Glomerular endothelial cell (primary cell): ENCODE results near the gene MNT. TPM values are rescaled to one million over a fixed set of nuclear protein-coding genes. Genes with fewer than 3 reads are reported as not detected.

Source experiments
- DNase-seq: peaks from one replicate; pipeline ENCODE4 v3.0.0-alpha.2; 2011; ENCODE audit warnings: low read depth, low spot score; ENCODE audit errors: extremely low read depth
- total RNA-seq: library from RNA; depleted of rRNA; stranded (reverse); fragments of >200 nt; gene quantifications from 2 replicates; pipeline ENCODE4 v1.2.3, GENCODE V29; 2015

MNT gene
- total RNA-seq, 1 donor from 2014 or later = 15.1 TPM

DNA sequence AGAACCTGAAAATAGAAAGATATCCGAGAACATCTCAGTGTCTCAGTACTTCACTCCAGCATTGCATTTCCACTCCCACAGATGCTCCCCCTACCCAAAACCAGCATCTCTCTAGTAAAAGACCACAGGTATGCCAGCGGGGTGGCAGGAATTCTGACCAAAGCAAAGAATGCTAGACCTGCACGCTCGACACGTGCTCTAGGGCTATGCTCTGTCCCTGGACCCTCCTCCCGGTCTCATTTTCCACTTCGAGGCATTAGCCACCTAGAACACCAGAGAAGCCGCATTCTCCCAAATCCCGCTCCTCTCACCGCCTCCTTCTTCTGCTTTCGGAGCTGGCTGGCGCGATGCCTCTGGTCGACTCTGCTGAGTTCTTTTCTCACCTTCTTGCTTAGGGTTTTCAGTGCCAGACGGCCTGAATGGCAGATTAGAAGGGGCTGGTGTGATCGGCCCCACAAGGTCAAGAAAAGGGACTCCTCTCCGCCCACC is 65.1 kb downstream of the MNT start:
- DNase-seq = no peak

Other genes with a start within 250 kb of the MNT start
- gene SMG6, start 97.3 kb downstream of the MNT start, total RNA-seq = 36.6 and 46.4 TPM in 2 replicates
- 8.4 and 19.7 TPM in 2 replicates for gene SRR, start 97.1 kb downstream of the MNT start, total RNA-seq
- gene TSR1, start 64.6 kb downstream of the MNT start, total RNA-seq = 30.8 and 38.2 TPM in 2 replicates
- 42.2 and 61.4 TPM in 2 replicates for gene SGSM2, start 63.6 kb downstream of the MNT start, total RNA-seq
- gene METTL16, start 110.8 kb upstream of the MNT start, total RNA-seq = 20.9 and 34.2 TPM in 2 replicates
- gene PAFAH1B1, start 192.6 kb upstream of the MNT start, total RNA-seq = 57.7 and 87.5 TPM in 2 replicates